ENCODE measurements around the gene PHC1.
"Not testable (repeated sequence)": the region's sequence is repeated elsewhere in the genome, so short reads cannot be mapped to it uniquely, and the experiment has no call there.

Gene PHC1

DNA sequence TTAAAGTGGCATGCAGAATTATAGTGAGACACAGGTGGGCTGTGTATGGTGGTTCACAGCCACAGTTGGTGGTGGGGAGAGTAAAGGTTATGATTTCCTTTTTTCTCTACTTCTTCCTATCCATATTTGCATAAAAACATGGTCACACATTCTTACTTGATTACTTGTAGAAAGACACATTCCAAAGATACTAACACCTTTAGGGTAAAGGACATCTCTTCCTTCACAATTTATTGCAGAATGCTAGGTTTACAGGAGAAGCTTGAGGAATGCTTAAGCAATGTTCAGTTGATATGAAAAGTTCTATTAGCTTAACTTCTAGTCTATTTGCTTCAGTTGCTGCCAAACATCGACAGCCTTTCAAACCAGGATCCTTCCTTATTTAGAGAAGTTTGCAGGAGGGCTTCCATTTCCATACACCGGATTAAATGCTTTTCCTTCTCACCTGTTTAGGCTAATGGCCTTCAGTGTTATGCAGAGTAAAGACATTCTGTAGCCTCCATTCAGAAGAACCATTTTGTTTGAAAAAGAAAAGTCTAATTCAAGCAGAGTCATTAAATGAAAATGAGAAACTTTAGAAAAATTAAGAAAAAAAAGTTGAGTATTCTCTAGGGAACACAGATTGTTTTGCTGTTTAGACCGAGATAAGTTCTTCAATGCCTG lies 2.6 kb upstream of the PHC1 start:
- no peak for DNase-seq

DNA sequence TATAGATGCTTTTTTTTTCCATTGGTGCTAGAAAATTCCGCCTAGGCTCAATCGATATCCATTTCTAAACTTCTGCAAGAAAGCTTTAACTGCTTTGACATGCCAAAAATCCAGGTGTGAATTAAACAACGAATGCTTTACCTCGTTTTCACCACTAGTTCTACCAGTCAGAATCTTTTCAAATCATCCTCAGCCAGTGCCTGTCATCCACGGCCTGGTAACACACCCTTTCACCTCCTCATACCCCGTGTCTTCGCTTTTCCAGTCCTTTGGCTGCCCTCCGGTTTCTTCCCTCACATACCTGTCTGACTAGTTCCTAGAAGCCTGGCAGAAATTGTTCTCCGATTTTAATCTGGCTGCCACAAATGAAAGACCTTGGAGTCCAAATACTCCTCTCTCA lies 1.4 kb upstream of the PHC1 start:
- DNase-seq = no peak

- DNase-seq = no peak
Measured at GRCh38 chr12:8913702-8914032, 642 bp upstream of the PHC1 start.

GRCh38 chr12:8914716-8915526 lies 612 bp downstream of the PHC1 start:
- DNase-seq = peak; percentile 19 to 29

- DNase-seq = no peak
Measured at GRCh38 chr12:8916154-8916553, 1.8 kb downstream of the PHC1 start.

DNA sequence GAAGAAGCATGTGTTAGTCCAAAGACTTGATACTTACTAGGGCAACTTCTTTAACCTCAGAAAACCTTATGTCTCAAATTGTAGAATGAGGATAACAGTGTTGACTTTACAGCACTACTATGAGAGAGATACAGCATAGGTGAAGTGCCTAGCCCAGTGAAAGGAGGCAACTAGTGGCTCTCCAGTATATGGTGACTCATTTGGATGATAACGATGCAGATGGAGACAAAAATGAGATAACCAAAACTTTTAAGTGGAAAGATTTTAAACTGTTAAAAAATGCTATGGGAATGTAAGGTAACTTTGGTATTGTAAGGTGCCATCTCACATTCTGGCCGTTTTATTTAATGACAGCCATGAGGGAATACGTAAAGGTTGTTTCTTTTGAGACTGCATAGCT lies 2.7 kb downstream of the PHC1 start:
- DNase-seq = no peak

DNA sequence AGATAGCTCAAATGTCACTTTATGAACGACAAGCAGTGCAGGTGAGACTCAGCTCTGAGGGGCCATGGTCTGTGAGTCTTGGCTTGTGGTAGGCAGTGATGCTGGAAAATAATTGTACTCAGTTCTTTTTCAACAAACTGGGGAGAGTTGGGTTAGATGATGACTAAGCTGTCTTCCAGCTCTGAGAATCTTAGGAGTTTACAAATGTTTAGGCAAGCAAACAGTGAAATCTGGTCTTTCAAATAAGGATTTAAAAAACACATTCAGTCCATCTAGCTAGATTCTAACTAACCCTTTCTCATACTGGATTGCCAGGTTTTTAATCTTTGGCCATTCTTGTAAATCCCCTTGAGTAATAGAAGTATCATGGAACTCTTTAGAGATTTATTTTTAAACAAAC lies 3.4 kb downstream of the PHC1 start:
- DNase-seq = no peak

GRCh38 chr12:8919643-8920042 lies 5.3 kb downstream of the PHC1 start:
- not testable (repeated sequence) for DNase-seq

DNA sequence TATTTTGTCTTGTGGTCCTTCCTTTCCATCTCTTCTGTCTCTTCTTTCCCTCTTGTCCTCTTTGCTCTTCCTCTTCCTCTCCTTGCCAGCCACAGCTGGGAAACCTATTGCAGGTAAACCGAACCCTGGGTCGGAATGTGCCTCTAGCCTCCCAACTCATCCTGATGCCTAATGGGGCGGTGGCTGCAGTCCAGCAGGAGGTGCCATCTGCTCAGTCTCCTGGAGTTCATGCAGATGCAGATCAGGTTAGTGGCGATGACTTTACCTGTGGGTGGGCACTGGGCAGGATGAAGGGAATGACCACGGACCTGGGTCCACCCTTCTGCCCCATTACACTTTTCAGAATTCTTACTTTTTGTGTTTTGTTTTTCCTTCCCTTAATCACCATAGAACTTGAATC lies 8.2 kb downstream of the PHC1 start:
- DNase-seq = no peak

GRCh38 chr12:8930655-8931323 lies 16.5 kb downstream of the PHC1 start:
- DNase-seq = not testable (repeated sequence)

- DNase-seq = not testable (repeated sequence)
Measured at GRCh38 chr12:8932464-8932863, 18.2 kb downstream of the PHC1 start.

GRCh38 chr12:8934080-8934479 lies 19.8 kb downstream of the PHC1 start:
- not testable (repeated sequence) for DNase-seq

DNA sequence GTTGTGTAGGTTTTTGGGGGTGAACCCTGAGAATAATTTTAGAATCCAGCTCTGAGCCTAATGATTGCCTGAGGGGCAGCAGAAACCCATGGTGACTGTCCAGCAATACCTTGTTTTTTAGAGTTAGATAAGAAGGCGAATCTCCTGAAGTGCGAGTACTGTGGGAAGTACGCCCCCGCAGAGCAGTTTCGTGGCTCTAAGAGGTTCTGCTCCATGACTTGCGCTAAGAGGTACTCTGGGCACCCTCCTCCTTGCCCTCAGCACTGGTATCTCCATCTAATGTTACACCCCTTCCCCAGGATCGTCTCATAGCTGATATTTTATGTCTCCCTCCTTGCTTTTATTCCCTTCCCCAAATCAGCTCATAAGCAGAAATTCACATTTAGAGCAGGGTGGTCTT lies 22.4 kb downstream of the PHC1 start:
- DNase-seq = no peak

DNA sequence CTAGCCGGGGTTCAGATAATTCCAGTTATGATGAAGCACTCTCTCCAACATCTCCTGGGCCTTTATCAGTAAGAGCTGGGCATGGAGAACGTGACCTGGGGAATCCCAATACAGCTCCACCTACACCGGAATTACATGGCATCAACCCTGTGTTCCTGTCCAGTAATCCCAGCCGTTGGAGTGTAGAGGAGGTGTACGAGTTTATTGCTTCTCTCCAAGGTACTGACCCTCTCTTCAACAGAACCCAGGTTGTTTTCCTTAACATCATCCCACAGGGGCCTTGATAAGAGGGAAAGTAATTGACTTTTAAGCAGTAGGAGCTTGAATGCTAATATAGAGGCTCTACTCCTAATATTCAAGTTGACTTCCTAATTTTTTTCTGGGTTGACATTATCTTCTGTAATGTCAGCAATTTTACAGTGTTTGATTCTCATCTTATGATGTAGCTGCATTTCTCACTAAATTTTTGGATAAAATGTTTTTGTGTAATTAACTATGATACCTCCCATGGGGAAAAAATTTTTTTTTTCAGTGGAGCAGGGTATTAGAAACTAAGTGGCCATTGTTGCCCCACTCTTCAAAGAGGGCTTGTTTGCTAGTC lies 23.6 kb downstream of the PHC1 start:
- not testable (repeated sequence) for DNase-seq

GRCh38 chr12:8941691-8942478 lies 27.6 kb downstream of the PHC1 start:
- DNase-seq = no peak

- no peak for DNase-seq
Measured at GRCh38 chr12:8943565-8944186, 29.4 kb downstream of the PHC1 start.

GRCh38 chr12:8946733-8947132 lies 32.4 kb downstream of the PHC1 start:
- DNase-seq = no peak

- DNase-seq = no peak
Measured at GRCh38 chr12:8947737-8948136, 33.4 kb downstream of the PHC1 start.

DNA sequence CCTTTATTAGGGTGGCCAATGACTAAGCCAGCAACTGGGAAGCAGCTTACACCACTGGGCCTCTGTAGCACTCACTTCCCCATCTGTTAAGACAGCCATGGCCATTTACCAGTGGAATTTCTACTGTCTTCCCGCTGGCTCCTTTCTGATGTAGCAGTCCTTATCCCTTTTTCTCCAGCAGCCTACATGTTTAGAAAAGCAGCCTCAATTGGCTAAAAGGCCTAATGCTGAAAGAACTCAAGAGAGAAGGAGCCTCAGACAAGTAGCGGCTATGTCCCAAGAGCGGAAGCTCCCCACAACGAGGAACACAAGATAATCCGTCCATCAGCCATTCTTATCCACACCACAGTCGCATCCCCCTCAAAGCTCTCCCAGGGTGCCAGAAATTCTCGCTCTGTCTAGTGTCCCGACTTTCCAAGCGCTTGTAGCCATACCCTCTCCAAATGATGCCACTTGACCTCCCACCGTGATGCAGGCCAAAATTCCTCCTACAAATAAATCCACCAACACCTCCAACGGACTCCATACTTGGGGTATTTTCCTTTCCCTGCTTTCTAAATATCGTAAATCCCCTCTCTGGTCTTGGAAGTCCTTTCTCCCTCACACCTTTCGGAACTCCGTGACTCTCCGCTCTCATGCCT lies 34.5 kb downstream of the PHC1 start:
- DNase-seq = peak; percentile 37 to 40

GRCh38 chr12:8949342-8950220 lies 35.3 kb downstream of the PHC1 start, which contains the start of gene M6PR:
Gene M6PR (minus strand): TSS chr12:8949645. CDS start chr12:8946404, 3,241 bp downstream.
- peak; percentile 93 to 98 for DNase-seq

DNA sequence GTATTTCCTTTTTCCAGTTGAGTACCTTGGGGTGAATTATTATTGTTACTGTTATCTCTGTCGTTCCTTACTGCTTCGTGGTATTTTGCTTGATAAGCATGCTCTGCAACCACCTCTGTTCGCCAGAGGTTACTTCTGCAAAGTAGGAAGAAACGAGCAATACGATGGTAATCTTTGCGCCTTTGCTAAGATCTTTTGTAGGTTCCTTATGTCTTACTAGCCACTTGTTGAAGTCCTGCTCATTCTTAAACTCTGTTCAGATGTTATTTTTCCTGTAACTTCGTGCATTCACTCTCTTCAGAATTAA lies 35.9 kb downstream of the PHC1 start:
- no peak for DNase-seq
